GM21786 (cell line): ENCODE measurements around the gene TMEM269.
A peak's percentile ranks its signal among the peaks of the same experiment; 100 is the strongest.
"Not testable (repeated sequence)": the region's sequence is repeated elsewhere in the genome, so short reads cannot be mapped to it uniquely, and the experiment has no call there.

Experiments
- ATAC-seq: cut with Tn5 transposase; IDR thresholded peaks from one replicate; pipeline ENCODE4 v1.9.1; 2021; ENCODE audit not compliant: unreplicated experiment

TMEM269 gene

GRCh38 chr1:42748021-42748420, 36.8 kb upstream of the TMEM269 start:
- no peak for ATAC-seq

- ATAC-seq, result no peak
Measured at GRCh38 chr1:42748461-42749410, 36.1 kb upstream of the TMEM269 start.

GRCh38 chr1:42750041-42750440, 34.8 kb upstream of the TMEM269 start:
- no peak for ATAC-seq

GRCh38 chr1:42751511-42752070, 33.2 kb upstream of the TMEM269 start:
- not testable (repeated sequence) for ATAC-seq

GRCh38 chr1:42752284-42752683, 32.5 kb upstream of the TMEM269 start:
- ATAC-seq, result no peak

GRCh38 chr1:42753070-42753469, 31.7 kb upstream of the TMEM269 start:
- ATAC-seq, result no peak

- no peak for ATAC-seq
Measured at GRCh38 chr1:42756956-42757891, 27.6 kb upstream of the TMEM269 start.

GRCh38 chr1:42757892-42758275, 26.9 kb upstream of the TMEM269 start:
- no peak for ATAC-seq

- ATAC-seq, result no peak
Measured at GRCh38 chr1:42758641-42759040, 26.1 kb upstream of the TMEM269 start.

- ATAC-seq, result no peak
Measured at GRCh38 chr1:42759114-42759513, 25.7 kb upstream of the TMEM269 start.

- ATAC-seq, result no peak
Measured at GRCh38 chr1:42761567-42761966, 23.2 kb upstream of the TMEM269 start.

- no peak for ATAC-seq
Measured at GRCh38 chr1:42762269-42762668, 22.5 kb upstream of the TMEM269 start.

GRCh38 chr1:42765269-42765668, 19.5 kb upstream of the TMEM269 start:
- no peak for ATAC-seq

GRCh38 chr1:42765832-42766740, 18.7 kb upstream of the TMEM269 start:
- ATAC-seq, result peak; percentile 13

GRCh38 chr1:42766741-42767509, 17.9 kb upstream of the TMEM269 start, which contains the start of the genes C1orf50 and P3H1:
TSS of gene C1orf50 (plus strand) at chr1:42767249. CDS start at chr1:42767312, 63 bp downstream.
TSS of gene P3H1 (minus strand) at chr1:42767028. CDS start at chr1:42766971, 57 bp downstream.
- peak; percentile 91 for ATAC-seq

- ATAC-seq, result peak; percentile 10
Measured at GRCh38 chr1:42767510-42768000, 17.2 kb upstream of the TMEM269 start.

- no peak for ATAC-seq
Measured at GRCh38 chr1:42768172-42768571, 16.6 kb upstream of the TMEM269 start.

GRCh38 chr1:42769811-42770210, 15.0 kb upstream of the TMEM269 start:
- no peak for ATAC-seq

- ATAC-seq, result no peak
Measured at GRCh38 chr1:42773420-42773819, 11.4 kb upstream of the TMEM269 start.
